Loucy (cell line): ENCODE data around the gene DMAP1.

Source experiments
- EZH2phosphoT487 ChIP-seq: fragments of 200-600 bp; IDR thresholded peaks from 2 replicates; pipeline ENCODE4 v1.6.1; 2018; ENCODE audit warnings: antibody characterized with exemption, mild to moderate bottlenecking, moderate library complexity, borderline replicate concordance
- TF ChIP-seq, protein P1 (sequence below): fragments of 200-600 bp; sonication (generic); conservative IDR thresholded peaks from 2 replicates; pipeline ENCODE4 v1.5.1; 2014; ENCODE audit warnings: mild to moderate bottlenecking, antibody characterized with exemption, low read length

DNA sequence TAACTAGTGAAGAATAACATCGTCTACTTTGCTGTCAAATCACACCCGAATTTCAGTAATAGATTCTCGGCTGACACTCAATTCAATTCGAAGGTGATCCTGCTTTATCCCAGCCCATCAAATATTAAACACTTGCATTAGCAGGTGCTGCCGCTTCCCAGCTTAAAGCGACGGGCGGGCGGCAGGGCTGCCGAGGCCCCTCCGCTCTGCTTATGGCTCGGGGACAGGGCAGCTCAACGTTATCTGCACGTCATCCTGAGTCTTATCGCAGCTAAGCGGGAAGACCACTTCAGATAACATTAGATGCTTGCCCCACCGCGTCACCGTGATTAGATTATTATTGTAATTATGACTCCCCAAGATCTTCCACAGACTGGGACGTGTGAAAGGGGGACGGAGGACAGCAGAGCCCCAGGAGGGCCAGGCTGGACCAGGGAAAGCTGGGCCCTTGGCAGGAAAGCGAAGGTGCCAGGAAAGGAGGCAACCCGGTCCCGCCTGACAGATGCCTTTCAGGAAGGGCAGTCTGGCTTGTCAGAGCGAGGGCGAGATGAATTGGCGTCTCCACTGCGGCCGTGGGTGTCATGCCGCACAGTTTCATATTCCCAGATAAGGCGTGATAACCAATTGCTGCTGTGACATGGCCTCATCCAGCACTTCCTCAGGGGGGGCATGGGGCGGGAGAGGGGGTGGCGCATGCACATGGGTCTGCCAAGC lies 37.0 kb downstream of the DMAP1 start:
- TF ChIP-seq, protein P1, sequence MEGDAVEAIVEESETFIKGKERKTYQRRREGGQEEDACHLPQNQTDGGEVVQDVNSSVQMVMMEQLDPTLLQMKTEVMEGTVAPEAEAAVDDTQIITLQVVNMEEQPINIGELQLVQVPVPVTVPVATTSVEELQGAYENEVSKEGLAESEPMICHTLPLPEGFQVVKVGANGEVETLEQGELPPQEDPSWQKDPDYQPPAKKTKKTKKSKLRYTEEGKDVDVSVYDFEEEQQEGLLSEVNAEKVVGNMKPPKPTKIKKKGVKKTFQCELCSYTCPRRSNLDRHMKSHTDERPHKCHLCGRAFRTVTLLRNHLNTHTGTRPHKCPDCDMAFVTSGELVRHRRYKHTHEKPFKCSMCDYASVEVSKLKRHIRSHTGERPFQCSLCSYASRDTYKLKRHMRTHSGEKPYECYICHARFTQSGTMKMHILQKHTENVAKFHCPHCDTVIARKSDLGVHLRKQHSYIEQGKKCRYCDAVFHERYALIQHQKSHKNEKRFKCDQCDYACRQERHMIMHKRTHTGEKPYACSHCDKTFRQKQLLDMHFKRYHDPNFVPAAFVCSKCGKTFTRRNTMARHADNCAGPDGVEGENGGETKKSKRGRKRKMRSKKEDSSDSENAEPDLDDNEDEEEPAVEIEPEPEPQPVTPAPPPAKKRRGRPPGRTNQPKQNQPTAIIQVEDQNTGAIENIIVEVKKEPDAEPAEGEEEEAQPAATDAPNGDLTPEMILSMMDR = no peak
- no peak for TF ChIP-seq EZH2phosphoT487
